ENCODE data around the gene SIGLEC5.

- TF ChIP-seq POLR2A (IDR thresholded peaks at IDR 0.05; ENCODE audit: low read depth, low read length) (no peak), MAFK (IDR thresholded peaks at IDR 0.05; ENCODE audit: low read depth, low read length) (no peak), MXI1 (IDR thresholded peaks at IDR 0.05; ENCODE audit: borderline replicate concordance, low read depth, low read length) (no peak), USF2 (IDR thresholded peaks at IDR 0.05; ENCODE audit: low read depth, low read length) (no peak), RAD21 (IDR thresholded peaks at IDR 0.05; ENCODE audit: low read length) (no peak), RCOR1 (IDR thresholded peaks at IDR 0.05; ENCODE audit: insufficient replicate concordance, low read length) (no peak), BHLHE40 (IDR thresholded peaks at IDR 0.05; ENCODE audit: low read depth, low read length) (no peak), ELK1 (IDR thresholded peaks at IDR 0.05; ENCODE audit: borderline replicate concordance, low read depth, low read length) (no peak), RFX5 (IDR thresholded peaks at IDR 0.05; ENCODE audit: low read depth, low read length) (no peak), SMC3 (IDR thresholded peaks at IDR 0.05; ENCODE audit: low read depth, low read length) (no peak), CEBPB (IDR thresholded peaks at IDR 0.05; ENCODE audit: low read depth, low read length) (no peak), MAZ (IDR thresholded peaks at IDR 0.05; ENCODE audit: borderline replicate concordance, low read depth, low read length) (no peak), NFE2L2 (IDR thresholded peaks at IDR 0.05; ENCODE audit: low read depth, low read length) (no peak)
- TF ChIP-seq, protein P1, sequence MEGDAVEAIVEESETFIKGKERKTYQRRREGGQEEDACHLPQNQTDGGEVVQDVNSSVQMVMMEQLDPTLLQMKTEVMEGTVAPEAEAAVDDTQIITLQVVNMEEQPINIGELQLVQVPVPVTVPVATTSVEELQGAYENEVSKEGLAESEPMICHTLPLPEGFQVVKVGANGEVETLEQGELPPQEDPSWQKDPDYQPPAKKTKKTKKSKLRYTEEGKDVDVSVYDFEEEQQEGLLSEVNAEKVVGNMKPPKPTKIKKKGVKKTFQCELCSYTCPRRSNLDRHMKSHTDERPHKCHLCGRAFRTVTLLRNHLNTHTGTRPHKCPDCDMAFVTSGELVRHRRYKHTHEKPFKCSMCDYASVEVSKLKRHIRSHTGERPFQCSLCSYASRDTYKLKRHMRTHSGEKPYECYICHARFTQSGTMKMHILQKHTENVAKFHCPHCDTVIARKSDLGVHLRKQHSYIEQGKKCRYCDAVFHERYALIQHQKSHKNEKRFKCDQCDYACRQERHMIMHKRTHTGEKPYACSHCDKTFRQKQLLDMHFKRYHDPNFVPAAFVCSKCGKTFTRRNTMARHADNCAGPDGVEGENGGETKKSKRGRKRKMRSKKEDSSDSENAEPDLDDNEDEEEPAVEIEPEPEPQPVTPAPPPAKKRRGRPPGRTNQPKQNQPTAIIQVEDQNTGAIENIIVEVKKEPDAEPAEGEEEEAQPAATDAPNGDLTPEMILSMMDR (conservative IDR thresholded peaks at IDR 0.05; ENCODE audit: low read depth, low read length): no peak
Measured at GRCh38 chr19:51614789-51615188, 15.4 kb downstream of the SIGLEC5 start.
